GM21737 (cell line): Measurements from ENCODE around the gene SLC29A2.
A peak's percentile ranks its signal among the peaks of the same experiment; 100 is the strongest.
"Not testable (repeated sequence)": the region's sequence is repeated elsewhere in the genome, so short reads cannot be mapped to it uniquely, and the experiment has no call there.

Experiments used
- ATAC-seq: cut with Tn5 transposase; IDR thresholded peaks from one replicate; pipeline ENCODE4 v1.9.1; 2021; ENCODE audit warnings: mild to moderate bottlenecking, moderate library complexity; ENCODE audit not compliant: unreplicated experiment

The SLC29A2 gene

GRCh38 chr11:66321606-66322005, 50.0 kb downstream of the SLC29A2 start:
- no peak for ATAC-seq

- ATAC-seq, result not testable (repeated sequence)
These were observed 50.8 kb downstream of the SLC29A2 start for GRCh38 chr11:66320748-66321147.

DNA sequence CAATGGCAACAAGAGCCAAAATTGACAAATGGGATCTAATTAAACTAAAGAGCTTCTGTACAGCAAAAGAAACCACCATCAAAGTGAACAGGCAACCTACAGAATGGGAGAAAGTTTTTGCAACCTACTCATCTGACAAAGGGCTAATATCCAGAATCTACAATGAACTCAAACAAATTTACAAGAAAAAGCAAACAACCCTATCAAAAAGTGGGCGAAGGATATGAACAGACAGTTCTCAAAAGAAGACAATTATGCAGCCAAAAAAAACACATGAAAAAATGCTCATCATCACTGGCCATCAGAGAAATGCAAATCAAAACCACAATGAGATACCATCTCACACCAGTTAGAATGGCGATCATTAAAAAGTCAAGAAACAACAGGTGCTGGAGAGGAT, 51.3 kb downstream of the SLC29A2 start:
- not testable (repeated sequence) for ATAC-seq

- ATAC-seq, result no peak
These were observed 53.0 kb downstream of the SLC29A2 start for GRCh38 chr11:66318600-66318970.

GRCh38 chr11:66317723-66318599, 53.6 kb downstream of the SLC29A2 start:
- ATAC-seq, result no peak

GRCh38 chr11:66317322-66317722, 54.2 kb downstream of the SLC29A2 start:
- ATAC-seq, result no peak

DNA sequence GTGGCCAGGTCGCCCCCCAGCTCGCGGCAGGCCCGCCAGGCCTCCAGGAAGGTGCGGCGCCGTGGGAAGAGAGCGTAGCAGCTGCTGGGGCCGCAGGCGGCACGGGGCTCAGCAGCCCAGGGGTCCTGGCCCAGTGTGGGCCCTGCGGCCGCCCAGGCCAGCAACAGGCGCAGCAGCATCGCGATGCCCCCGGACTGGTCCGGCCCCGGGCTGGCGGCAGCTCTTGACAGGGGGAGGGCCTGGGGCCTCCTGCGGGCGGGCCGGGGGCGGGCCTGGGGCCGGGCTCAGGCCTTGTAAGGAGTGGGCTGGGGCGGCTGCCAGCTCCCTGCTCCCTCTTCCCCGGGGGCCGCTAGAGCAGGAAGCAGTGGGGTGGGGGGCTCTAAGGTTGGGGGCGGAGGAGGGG, 54.7 kb downstream of the SLC29A2 start, which contains the start of gene CD248:
Gene CD248, minus strand, starts transcription at position 196 of the 403 bp plus-strand sequence. Its CDS starts 17 bp downstream, at position 179.
- no peak for ATAC-seq

- no peak for ATAC-seq
These were observed 55.4 kb downstream of the SLC29A2 start for GRCh38 chr11:66315921-66316811.

DNA sequence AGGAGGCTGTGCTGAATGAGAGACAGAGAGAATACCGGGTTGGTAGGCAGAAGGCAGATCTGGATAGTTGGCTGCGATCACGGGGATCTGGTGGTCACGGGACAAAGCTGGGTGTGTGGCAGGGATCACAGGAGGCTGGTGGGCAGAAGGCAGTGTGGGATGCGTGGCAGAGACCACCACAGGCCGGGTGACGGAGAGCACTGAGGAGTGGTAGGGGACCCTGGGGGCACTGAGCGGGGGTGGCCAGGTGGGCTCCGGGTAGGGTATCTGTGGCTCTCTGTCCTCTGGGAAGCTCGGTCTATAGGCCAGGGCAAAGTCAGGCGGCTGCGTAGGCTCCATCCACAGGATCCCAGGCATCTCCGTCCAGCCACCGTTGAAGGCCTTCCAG, 56.1 kb downstream of the SLC29A2 start:
- no peak for ATAC-seq

GRCh38 chr11:66314561-66315497, 56.7 kb downstream of the SLC29A2 start:
- no peak for ATAC-seq

- ATAC-seq, result no peak
These were observed 57.4 kb downstream of the SLC29A2 start for GRCh38 chr11:66314186-66314501.

DNA sequence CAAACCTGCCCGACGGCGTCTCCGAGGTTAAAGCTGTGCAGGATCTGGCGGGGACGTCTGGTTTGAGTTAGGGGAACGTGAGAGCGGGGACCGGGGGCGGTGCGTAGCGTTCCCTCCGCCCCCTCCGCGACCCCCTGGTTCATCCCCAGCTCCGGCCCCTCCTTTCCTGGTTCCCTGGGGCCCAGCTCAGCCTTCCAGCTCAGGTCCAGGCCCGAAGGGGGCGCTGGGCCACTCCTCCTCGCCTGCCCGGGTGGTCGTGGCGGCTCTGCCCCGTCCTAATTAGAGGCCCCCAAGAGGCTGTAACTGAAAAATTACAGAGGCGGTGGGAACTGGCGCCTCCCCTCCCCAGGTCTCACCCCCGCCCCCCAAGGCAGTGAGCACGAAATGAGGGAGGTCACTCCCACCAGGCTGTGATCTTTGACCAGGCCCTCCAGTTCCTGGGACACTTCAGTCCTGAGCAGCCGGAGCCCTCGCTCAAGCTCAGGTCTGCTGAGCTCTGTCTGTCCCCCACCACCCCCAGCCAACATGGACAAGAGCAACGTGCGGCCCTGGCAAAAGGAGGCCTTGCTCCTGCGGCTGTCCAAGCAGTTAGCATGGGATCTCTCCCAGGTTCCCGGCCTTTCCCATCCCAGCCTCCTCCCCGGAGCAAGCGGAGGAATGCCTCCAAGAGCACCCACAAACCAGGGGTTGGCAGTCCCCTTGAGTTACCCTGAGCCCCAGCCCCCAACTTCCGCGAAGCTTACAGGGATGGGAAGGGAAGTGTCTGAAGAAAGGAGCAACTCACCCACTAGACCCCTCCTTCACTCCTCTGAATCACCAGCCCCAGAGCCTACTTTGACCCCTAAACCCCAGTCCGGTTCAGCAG, 58.0 kb downstream of the SLC29A2 start:
- ATAC-seq, result no peak

GRCh38 chr11:66312549-66313320, 58.8 kb downstream of the SLC29A2 start:
- peak; percentile 60 for ATAC-seq
